ENCODE measurements around the gene APOA1. TPM values are rescaled to one million over a fixed set of nuclear protein-coding genes. Genes with fewer than 3 reads are reported as not detected.

The APOA1 gene
- total RNA-seq, 1 experiment from 2014 or later, result not detected

GRCh38 chr11:116812109-116812508 is 25.3 kb downstream of the APOA1 start:
- Histone ChIP-seq H3K9me3 (ENCODE audit: insufficient read depth, low read depth) (no peaks in the 10 kb centered on the region), H3K4me3 (no peak overlapping the region), H3K9me2 (ENCODE audit: insufficient read depth) (no peaks in the 10 kb centered on the region), H4K20me1 (ENCODE audit: insufficient read depth) (no peaks in the 10 kb centered on the region), H3K27ac (no peak overlapping the region), H3K4me2 (no peak overlapping the region), H3K79me2 (ENCODE audit: low read depth) (no peaks in the 10 kb centered on the region), H2AFZ (no peak overlapping the region), H3F3A (ENCODE audit: insufficient read depth, low read depth) (no peaks in the 10 kb centered on the region), H3K4me1 (replicated peaks; ENCODE audit: insufficient read depth) (no peaks in the 10 kb centered on the region), H3K36me3 (ENCODE audit: low read depth) (no peaks in the 10 kb centered on the region), H3K27me3 (ENCODE audit: insufficient read depth, low read depth) (no peaks in the 10 kb centered on the region)
- BruUV-seq (replicated peaks), result no TSS peak
- TF ChIP-seq CTCF (conservative IDR thresholded peaks at IDR 0.05) (no peak), EZH2 (IDR thresholded peaks at IDR 0.05; ENCODE audit: low read depth) (no peak)
- ChIA-PET CTCF (no interaction called here), POLR2A (ENCODE audit: unreplicated experiment) (no interaction called here)
- intact Hi-C loops (cut with micrococcal nuclease; ENCODE audit: unreplicated experiment), result no loop called here
- DNase-seq, result no peak

- no peaks in the 10 kb centered on the region for H3K9me2 ChIP-seq (ENCODE audit: insufficient read depth)
- H3K9me3 ChIP-seq (ENCODE audit: insufficient read depth, low read depth), result no peaks in the 10 kb centered on the region
- BruUV-seq (replicated peaks), result no TSS peak
- intact Hi-C loops (cut with micrococcal nuclease; ENCODE audit: unreplicated experiment), result no loop called here
- no peak for TF ChIP-seq CTCF (conservative IDR thresholded peaks at IDR 0.05)
- no peak for TF ChIP-seq EZH2 (IDR thresholded peaks at IDR 0.05; ENCODE audit: low read depth)
- H3K27ac ChIP-seq, result no peak overlapping the region
- no peaks in the 10 kb centered on the region for H3K79me2 ChIP-seq (ENCODE audit: low read depth)
- no peaks in the 10 kb centered on the region for H3K4me1 ChIP-seq (replicated peaks; ENCODE audit: insufficient read depth)
- POLR2A ChIA-PET (ENCODE audit: unreplicated experiment), result no interaction called here
- H4K20me1 ChIP-seq (ENCODE audit: insufficient read depth), result no peaks in the 10 kb centered on the region
- H3F3A ChIP-seq (ENCODE audit: insufficient read depth, low read depth), result no peaks in the 10 kb centered on the region
- no peak overlapping the region for H3K4me2 ChIP-seq
- DNase-seq, result no peak
- H3K36me3 ChIP-seq (ENCODE audit: low read depth), result no peaks in the 10 kb centered on the region
- no peaks in the 10 kb centered on the region for H3K27me3 ChIP-seq (ENCODE audit: insufficient read depth, low read depth)
- no peak overlapping the region for H3K4me3 ChIP-seq
- CTCF ChIA-PET, result no interaction called here
- peak overlapping the region; percentile 12; the same call in 1 of the 2 replicates for H2AFZ ChIP-seq
These were observed 26.2 kb downstream of the APOA1 start for GRCh38 chr11:116811194-116811593.

- Histone ChIP-seq H3K36me3 (ENCODE audit: low read depth) (no peaks in the 10 kb centered on the region), H3K4me1 (replicated peaks; ENCODE audit: insufficient read depth) (no peaks in the 10 kb centered on the region), H3K79me2 (ENCODE audit: low read depth) (no peaks in the 10 kb centered on the region), H3K27me3 (ENCODE audit: insufficient read depth, low read depth) (no peaks in the 10 kb centered on the region), H4K20me1 (ENCODE audit: insufficient read depth) (no peaks in the 10 kb centered on the region), H3K4me2 (no peak overlapping the region), H3K27ac (no peak overlapping the region), H2AFZ (no peak overlapping the region), H3K9me2 (ENCODE audit: insufficient read depth) (no peaks in the 10 kb centered on the region), H3K9me3 (ENCODE audit: insufficient read depth, low read depth) (no peaks in the 10 kb centered on the region), H3F3A (ENCODE audit: insufficient read depth, low read depth) (no peaks in the 10 kb centered on the region), H3K4me3 (no peak overlapping the region)
- ChIA-PET CTCF (no interaction called here), POLR2A (ENCODE audit: unreplicated experiment) (no interaction called here)
- TF ChIP-seq EZH2 (IDR thresholded peaks at IDR 0.05; ENCODE audit: low read depth), result no peak
- no peak for TF ChIP-seq CTCF (conservative IDR thresholded peaks at IDR 0.05)
- no TSS peak for BruUV-seq (replicated peaks)
- no peak for DNase-seq
- intact Hi-C loops (cut with micrococcal nuclease; ENCODE audit: unreplicated experiment), result no loop called here
These were observed 28.9 kb downstream of the APOA1 start for GRCh38 chr11:116808262-116809175.

Measured in PC-9 (cell line).